ENCODE data around the gene AFDN. TPM values are rescaled to one million over a fixed set of nuclear protein-coding genes. Genes with fewer than 3 reads are reported as not detected.

Gene AFDN
- total RNA-seq (2021) (101 and 108 TPM in 2 replicates), Bru-seq, nascent RNA (percentile 87 among the genes with signal in this experiment), BruChase-seq, experiment 1, labeled RNA remaining after a 2-hour chase (percentile 94 among the genes with signal in this experiment), BruChase-seq, experiment 2, labeled RNA remaining after a 6-hour chase (percentile 88 among the genes with signal in this experiment)
- long read RNA-seq, partial matches to known transcripts: 5 of 11 reads
- long read RNA-seq, other reads (novel, unspliced or antisense): 4 of 11 reads

DNA sequence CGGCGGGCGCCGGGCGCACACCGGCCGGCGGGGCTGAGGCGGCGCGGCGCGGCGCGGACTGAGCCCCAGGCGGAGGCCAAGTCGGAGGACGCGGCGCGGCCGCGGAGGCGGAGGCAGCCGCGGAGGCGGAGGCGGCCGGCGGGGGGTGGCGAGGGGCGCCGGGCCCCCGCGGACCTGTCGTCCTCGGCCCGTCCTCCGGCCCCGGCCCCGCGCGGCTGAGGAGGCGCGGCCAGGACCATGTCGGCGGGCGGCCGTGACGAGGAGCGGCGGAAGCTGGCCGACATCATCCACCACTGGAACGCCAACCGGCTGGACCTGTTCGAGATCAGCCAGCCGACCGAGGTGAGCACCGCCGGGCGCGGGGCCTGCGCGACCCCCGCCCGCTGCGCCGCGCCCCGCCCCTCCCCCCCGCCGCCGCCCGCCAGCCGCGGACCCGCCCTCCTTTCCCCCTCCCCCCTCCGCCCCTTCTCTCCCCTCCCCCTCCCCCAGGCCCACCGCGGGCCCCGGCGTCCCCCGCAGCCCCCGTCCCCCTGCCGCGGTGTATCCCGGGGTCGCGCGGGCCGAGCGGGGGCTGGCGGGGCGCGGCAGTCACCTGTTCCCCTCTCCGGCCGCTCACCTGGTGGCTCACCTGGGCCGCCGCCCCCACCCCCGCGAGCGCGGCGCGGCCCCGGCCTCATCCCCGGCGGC lies at the start of gene AFDN:
Gene AFDN (plus strand): TSS at position 16 of the 687 bp plus-strand sequence. CDS start 222 bp downstream, at position 238.
- Histone ChIP-seq H3K79me2 (ENCODE audit: low read depth) (peaks cover 46% of the 10 kb centered on the region), H3K9me3 (ENCODE audit: insufficient read depth, low read depth) (no peaks in the 10 kb centered on the region), H2AFZ (peak within 1 kb of the TSS; percentile 99), H3K27ac (peak within 1 kb of the TSS; percentile 60), H3K27me3 (ENCODE audit: insufficient read depth, low read depth) (no peaks in the 10 kb centered on the region), H4K20me1 (ENCODE audit: insufficient read depth) (peaks cover 18% of the 10 kb centered on the region), H3F3A (ENCODE audit: insufficient read depth, low read depth) (peaks cover 22% of the 10 kb centered on the region; the same call in 1 of the 2 replicates), H3K4me3 (peak within 1 kb of the TSS; percentile 97), H3K4me1 (replicated peaks; ENCODE audit: insufficient read depth) (peaks cover 37% of the 10 kb centered on the region), H3K9me2 (ENCODE audit: insufficient read depth) (no peaks in the 10 kb centered on the region), H3K4me2 (peak within 1 kb of the TSS; percentile 93), H3K36me3 (ENCODE audit: low read depth) (no peaks in the 10 kb centered on the region)
- CTCF ChIA-PET: interaction anchor here (0.7 kb wide), 1 partner anchor 24 kb away, joined by 3 read pairs; no protein-coding TSS in a partner anchor
- intact Hi-C loops (cut with micrococcal nuclease; ENCODE audit: unreplicated experiment): loop anchor here (5.0 to 10.0 kb wide), 3 partner anchors 35 to 72 kb away; no protein-coding TSS in a partner anchor
- no TSS peak for BruUV-seq (replicated peaks)
- peak in 1 of 2 experiments; percentile 46 for DNase-seq
- TF ChIP-seq, protein P1, sequence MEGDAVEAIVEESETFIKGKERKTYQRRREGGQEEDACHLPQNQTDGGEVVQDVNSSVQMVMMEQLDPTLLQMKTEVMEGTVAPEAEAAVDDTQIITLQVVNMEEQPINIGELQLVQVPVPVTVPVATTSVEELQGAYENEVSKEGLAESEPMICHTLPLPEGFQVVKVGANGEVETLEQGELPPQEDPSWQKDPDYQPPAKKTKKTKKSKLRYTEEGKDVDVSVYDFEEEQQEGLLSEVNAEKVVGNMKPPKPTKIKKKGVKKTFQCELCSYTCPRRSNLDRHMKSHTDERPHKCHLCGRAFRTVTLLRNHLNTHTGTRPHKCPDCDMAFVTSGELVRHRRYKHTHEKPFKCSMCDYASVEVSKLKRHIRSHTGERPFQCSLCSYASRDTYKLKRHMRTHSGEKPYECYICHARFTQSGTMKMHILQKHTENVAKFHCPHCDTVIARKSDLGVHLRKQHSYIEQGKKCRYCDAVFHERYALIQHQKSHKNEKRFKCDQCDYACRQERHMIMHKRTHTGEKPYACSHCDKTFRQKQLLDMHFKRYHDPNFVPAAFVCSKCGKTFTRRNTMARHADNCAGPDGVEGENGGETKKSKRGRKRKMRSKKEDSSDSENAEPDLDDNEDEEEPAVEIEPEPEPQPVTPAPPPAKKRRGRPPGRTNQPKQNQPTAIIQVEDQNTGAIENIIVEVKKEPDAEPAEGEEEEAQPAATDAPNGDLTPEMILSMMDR (conservative IDR thresholded peaks at IDR 0.05): no peak
- no peak for TF ChIP-seq EZH2 (IDR thresholded peaks at IDR 0.05; ENCODE audit: low read depth)
- POLR2A ChIA-PET (ENCODE audit: unreplicated experiment): interaction anchor here (0.6 kb wide), 1 partner anchor 68 kb away, joined by 3 read pairs; no protein-coding TSS in a partner anchor

DNA sequence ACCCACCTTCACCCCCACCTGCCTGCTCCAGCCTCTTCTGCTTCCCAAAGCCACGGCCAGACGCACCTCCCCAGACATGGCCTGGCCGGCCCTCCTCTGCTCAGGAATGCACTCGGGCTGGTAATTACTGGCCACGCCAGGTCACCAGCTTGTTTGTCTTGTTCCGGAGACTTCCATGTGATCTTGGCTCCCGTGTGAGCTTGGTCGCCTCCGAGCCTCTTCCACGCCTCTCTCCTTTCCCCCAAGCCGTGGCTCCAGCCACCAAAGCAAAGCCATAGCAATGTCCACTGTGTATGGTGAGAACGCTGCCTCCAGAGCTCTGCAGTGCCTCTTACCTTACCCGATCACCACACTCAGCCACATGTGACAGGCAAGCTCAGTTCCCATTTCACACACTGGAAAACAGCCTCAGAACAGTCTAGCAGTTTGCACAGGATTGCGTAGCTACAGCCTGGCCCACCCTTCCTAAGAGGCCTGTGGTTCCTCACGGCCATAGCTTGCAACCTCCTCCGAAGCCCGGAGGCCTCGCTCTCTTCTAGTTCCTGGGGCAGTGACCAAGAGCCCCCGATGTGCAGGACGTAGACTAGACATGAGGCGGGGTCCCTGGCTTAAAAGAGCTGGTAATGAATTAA lies 48.1 kb upstream of the AFDN start:
- peak overlapping the region; percentile 57 for H3K4me2 ChIP-seq
- no peaks in the 10 kb centered on the region for H3K36me3 ChIP-seq (ENCODE audit: low read depth)
- BruUV-seq (replicated peaks): no TSS peak
- no peak overlapping the region for H2AFZ ChIP-seq
- no peak overlapping the region for H3K4me3 ChIP-seq
- no peaks in the 10 kb centered on the region for H3K9me3 ChIP-seq (ENCODE audit: insufficient read depth, low read depth)
- peaks cover 10% of the 10 kb centered on the region for H3K4me1 ChIP-seq (replicated peaks; ENCODE audit: insufficient read depth)
- no peak for TF ChIP-seq EZH2 (IDR thresholded peaks at IDR 0.05; ENCODE audit: low read depth)
- TF ChIP-seq, protein P1 (conservative IDR thresholded peaks at IDR 0.05): no peak
- peak; percentile 57 to 62 for DNase-seq
- H3K79me2 ChIP-seq (ENCODE audit: low read depth): no peaks in the 10 kb centered on the region
- no peaks in the 10 kb centered on the region for H3K9me2 ChIP-seq (ENCODE audit: insufficient read depth)
- intact Hi-C loops (cut with micrococcal nuclease; ENCODE audit: unreplicated experiment): loop anchor here (1.0 kb wide), 1 partner anchor 27 kb away; no protein-coding TSS in a partner anchor
- CTCF ChIA-PET: no interaction called here
- H3K27me3 ChIP-seq (ENCODE audit: insufficient read depth, low read depth): no peaks in the 10 kb centered on the region
- POLR2A ChIA-PET (ENCODE audit: unreplicated experiment): no interaction called here
- H4K20me1 ChIP-seq (ENCODE audit: insufficient read depth): no peaks in the 10 kb centered on the region
- H3F3A ChIP-seq (ENCODE audit: insufficient read depth, low read depth): no peaks in the 10 kb centered on the region
- H3K27ac ChIP-seq: no peak overlapping the region

DNA sequence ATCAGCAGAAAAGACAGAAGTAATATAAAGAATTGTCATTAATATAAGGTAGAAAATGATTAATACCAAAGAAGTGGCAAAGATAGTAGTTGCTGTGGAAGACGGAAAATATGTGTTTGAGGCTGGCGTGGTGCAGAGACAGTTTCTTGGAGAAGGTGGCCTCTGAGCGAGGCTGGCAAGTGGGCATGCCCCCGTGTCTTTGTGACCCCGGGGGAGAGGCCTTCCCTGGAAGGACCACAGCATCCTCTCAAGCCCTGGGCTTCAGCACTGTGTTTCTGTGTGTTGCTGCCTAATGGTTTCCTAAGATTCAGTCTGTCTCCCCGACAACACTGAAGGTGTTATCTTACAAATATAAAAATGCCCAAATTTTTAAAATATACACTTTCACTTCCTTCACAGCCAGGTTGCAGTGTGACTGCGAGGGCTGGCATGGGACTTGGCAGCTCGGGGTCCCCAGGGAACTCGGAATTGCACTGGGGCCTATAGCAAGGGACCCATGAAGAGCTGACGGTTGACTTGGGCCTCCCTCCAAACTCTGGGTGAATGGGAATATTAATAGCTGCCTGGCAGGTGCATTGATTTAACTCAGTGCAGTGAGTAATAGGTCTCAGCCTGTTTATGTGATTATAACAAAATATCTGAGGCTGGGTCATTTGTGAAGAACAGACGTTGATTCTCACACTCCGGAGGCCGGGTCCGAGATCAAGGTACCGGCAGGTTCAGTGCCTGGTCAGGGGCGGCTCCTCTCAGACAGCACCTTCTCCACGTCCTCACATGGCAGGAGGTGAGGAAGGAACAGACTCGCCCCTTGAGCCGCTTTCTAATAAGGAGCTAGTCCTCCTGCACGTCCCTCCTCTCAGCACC lies 47.4 kb upstream of the AFDN start:
- ChIA-PET CTCF (no interaction called here), POLR2A (ENCODE audit: unreplicated experiment) (no interaction called here)
- TF ChIP-seq, protein P1 (conservative IDR thresholded peaks at IDR 0.05): no peak
- TF ChIP-seq EZH2 (IDR thresholded peaks at IDR 0.05; ENCODE audit: low read depth): no peak
- H3K79me2 ChIP-seq (ENCODE audit: low read depth): no peaks in the 10 kb centered on the region
- no peaks in the 10 kb centered on the region for H3K27me3 ChIP-seq (ENCODE audit: insufficient read depth, low read depth)
- no TSS peak for BruUV-seq (replicated peaks)
- peaks cover 10% of the 10 kb centered on the region for H3K4me1 ChIP-seq (replicated peaks; ENCODE audit: insufficient read depth)
- intact Hi-C loops (cut with micrococcal nuclease; ENCODE audit: unreplicated experiment): no loop called here
- H4K20me1 ChIP-seq (ENCODE audit: insufficient read depth): no peaks in the 10 kb centered on the region
- no peak overlapping the region for H3K27ac ChIP-seq
- H3F3A ChIP-seq (ENCODE audit: insufficient read depth, low read depth): no peaks in the 10 kb centered on the region
- no peaks in the 10 kb centered on the region for H3K9me2 ChIP-seq (ENCODE audit: insufficient read depth)
- no peak overlapping the region for H3K4me2 ChIP-seq
- H3K36me3 ChIP-seq (ENCODE audit: low read depth): no peaks in the 10 kb centered on the region
- H2AFZ ChIP-seq: no peak overlapping the region
- DNase-seq: no peak
- no peaks in the 10 kb centered on the region for H3K9me3 ChIP-seq (ENCODE audit: insufficient read depth, low read depth)
- H3K4me3 ChIP-seq: no peak overlapping the region

Measured in PC-9 (cell line).